Activated gamma-delta T cell treated with anti-CD3 and anti-CD28 coated beads, Interleukin-2, amount 50 U/mL, for 16 hours (primary cell): Measurements from ENCODE around the gene ERN1.

Source experiments
- DNase-seq: peaks from one replicate; pipeline ENCODE4 v3.0.0-alpha.2; 2020; ENCODE audit warnings: low read depth

ERN1 gene

GRCh38 chr17:64003526-64004121, 126.3 kb downstream of the ERN1 start:
- no peak for DNase-seq

DNA sequence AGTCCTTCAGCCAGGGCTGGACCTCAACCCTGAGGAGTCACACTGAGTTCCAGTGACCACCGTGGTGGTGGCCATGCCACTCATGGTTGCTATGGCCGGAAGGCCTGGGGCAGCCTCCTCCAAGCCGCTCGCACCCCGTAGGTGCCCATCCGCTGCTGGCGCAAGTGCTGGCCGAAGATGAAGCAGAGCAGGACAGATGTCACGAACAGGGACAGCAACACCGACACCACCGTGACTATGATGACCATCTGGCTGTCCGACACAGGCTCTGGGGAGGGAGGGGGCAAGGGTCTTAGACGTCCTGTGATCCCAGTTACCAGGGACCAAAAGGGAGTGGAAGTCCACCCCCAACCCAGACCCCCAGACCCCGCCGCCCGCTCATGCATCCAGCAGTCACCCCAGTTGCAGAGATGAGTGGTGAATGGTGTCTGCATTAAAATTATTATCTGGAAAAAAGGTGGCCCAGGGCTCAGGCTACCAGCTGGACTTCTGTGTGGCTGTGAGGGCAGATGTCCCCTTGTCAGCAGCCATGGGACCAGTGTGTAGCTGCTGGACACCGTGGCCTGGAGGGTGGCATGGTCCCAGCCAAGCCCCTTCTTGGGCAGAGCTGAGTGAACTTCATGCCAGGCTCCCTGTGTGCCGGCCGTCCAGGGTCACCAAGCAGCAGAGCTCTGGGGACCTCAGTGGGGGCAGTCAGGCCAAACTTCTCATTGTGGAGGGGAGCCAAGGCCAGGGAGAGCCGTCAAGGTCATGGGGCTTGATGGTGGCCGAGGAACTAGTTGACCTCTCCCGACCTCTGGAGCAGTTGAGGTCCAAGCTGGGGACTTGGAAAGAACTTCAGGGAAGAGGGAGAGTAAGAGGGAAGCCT, 127.1 kb downstream of the ERN1 start:
- DNase-seq, result no peak

DNA sequence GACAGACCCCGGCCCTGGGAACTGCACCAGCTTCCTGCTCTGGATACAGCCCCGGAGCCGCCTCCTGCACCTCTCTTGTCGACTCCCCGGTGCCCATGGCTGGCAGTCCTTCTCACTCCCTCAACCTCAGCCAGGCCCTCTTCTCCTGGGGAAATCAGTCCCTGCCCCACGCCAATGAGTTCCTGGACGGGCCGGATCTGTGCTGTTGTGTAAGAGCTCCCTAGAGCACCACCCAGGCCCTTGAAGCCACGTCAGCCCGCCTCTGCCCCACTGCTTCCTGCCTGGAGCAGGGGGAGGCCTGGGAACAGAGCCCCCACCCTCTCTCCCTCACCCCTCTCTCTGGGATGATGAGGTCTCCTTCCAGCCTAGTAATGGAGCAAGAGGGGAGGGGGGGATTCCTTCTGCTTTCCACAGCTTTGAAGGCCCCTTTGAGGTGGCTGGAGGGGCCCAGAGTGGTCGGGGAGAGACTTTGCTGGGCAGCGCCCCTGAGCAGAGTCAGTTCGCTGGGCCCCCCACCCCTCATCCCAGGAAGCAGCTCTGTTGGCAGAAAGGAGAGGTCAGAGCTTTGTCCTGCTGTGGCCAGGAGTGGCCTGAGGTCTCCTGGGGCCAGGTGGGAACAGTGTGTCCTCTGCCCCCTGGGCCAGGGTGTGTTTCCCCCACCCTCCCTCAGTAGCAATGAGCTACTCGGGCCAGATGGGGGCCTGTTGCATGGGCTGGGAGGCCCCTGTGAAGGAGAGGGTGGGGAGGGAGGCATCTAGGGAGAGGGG, 128.0 kb downstream of the ERN1 start:
- DNase-seq, result no peak

GRCh38 chr17:64001091-64001579, 128.8 kb downstream of the ERN1 start:
- no peak for DNase-seq

GRCh38 chr17:63999680-64000531, 130.0 kb downstream of the ERN1 start:
- no peak for DNase-seq

GRCh38 chr17:63998721-63999679, 130.9 kb downstream of the ERN1 start:
- no peak for DNase-seq

DNA sequence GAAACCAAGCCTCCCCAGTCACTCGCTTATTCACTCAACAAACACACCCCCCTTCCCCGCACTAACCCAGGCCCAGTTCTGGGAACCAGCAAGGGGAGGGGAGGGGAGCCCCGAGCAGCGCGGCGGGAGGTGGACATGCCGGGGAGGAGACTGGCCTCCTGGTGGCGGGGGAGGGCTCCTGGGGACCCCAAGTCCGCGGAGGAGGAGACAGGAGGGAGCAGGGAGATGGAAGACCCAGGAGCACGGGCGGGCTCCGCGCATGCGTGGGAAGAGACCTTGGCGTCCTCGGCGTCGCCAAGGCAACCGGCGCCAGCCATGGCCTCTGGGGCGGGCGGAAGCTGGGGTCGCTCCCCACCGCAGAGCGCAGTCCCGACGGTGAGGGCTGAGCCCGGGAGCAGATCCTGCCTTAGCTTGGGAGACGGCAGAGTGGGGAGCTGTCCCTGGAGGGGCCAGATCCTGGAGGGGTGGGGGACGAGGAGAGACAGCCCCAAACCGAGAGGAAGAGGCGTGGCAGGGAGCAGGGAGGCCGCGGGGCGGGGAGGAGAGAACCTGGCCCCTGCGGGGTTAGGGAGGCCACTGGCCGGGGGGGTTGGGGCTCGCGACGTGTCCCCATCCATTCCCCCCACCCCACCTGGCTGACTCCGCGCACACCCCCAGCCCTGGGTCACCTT, 131.8 kb downstream of the ERN1 start, which contains the start of gene PRR29:
TSS of gene PRR29 (plus strand) at position 302 of the 671 bp plus-strand sequence. CDS start at position 316, 14 bp downstream.
- peak; percentile 58 for DNase-seq

DNA sequence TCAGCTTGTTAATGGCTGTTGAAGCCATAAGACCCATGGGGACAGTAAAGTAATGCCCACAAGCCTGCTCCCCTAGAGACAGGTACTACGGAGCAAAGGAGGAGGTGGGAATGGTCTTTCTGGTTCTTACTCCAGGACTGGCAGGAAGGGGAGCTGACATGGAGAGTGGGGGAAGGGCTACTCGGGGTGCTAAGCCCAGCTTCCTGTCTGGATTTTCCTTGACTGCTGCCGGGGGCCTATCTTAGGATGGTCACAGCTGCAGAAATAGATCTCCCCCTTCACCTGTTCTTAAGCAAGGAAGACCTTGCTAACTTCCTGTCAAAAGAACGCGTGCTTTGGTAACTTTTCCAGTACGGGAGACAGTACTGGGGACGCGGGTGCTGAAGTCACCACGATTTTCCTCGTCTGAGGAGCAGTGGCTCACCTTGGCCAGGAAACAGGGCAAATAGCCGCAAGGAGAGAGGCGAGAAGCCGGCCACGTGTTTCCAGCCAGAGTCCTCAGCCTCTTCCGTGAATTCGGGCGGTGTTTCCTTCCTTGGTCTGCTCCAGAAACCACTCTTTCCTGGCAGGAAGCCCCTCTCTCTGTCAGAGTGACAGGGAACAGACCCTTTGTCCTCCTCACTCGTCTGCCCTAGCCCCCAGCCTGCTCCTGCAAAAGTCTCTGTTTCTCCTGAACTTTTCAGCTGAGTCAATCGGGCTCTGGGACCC, 132.4 kb downstream of the ERN1 start:
- DNase-seq, result no peak

- DNase-seq, result no peak
These were observed 133.3 kb downstream of the ERN1 start for GRCh38 chr17:63996430-63997182.

DNA sequence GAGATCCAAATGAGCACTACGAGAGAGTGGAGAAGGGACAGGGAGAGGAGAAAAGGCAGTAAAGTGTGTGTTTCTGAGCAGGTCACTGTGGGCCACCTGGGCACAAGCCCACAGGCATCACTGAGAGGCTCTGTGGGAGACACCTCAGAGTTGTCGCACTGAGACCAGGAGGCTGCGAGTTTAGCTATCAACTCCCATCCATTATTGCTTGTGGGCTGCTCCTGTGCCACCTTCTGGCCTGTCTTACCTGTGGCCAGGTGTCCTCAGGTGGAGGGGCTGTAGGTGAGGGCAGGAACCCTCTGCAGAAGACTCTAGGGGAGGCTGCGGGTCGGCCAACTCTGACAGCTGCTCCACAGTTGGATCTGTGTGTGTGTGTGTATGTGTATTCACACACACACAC, 134.3 kb downstream of the ERN1 start:
- no peak for DNase-seq

- DNase-seq, result no peak
These were observed 136.5 kb downstream of the ERN1 start for GRCh38 chr17:63993368-63993985.

DNA sequence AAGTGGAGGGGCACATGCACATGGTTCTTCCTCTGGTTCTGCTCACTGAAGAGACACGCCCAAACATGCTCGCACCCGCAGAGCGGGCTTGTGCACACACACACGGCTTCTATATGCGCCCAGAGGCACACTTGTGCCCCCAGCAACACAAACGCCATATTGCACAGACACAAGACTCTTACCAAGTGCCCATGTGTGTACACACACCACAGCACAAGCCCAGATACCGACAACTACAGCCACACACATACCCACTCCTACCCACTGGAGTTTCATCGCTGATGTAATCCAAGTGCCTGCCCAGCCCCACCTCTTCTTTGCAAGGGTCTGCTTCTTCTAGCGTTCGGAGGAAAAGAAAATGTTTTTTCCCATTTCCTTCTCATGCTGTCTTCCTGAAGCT, 138.3 kb downstream of the ERN1 start:
- DNase-seq, result no peak

DNA sequence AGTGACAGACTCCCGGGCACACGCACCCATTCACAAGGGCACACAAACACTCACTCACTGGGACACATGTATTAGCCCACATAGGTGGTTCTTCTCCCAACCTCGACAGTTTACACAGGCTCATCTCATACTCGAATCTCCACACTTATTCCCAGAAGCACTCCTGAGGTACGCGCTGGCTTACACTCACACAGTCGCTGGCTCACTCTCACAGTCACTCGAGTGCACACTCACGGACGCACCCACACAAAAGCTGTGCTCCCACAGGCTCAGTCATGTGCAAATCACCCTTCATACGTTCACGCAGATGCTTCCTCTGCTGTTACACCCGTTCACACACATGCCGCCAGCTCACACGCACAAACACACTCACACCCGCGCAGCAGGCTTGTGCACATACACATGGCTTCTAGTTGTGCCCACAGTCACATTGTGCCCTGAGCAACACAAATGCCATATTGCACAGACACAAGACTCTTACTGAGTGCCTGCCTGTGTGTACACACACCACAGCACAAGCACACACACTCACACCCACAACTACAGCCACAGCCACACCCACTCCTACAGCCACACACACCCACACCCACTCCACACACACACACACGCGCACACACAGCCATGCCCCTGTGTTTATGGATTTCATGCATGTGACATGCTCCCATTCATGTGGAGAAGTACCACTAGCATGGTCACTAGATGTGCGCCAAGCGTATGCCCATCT, 140.2 kb downstream of the ERN1 start:
- no peak for DNase-seq
